ENCODE measurements around the gene ITLN2. TPM values are rescaled to one million over a fixed set of nuclear protein-coding genes. Genes with fewer than 3 reads are reported as not detected.
"Not testable (repeated sequence)": the region's sequence is repeated elsewhere in the genome, so short reads cannot be mapped to it uniquely, and the experiment has no call there.

Gene ITLN2
- total and polyA plus RNA-seq, 2 of the 8 experiments (the other 6 are each of a cell fraction or from before 2014, with no cell fraction given): 4.7 to 6.3 TPM

- TF ChIP-seq HDAC6 (IDR thresholded peaks at IDR 0.05; ENCODE audit: low read depth, low read length) (no peak), POU5F1 (IDR thresholded peaks at IDR 0.05; ENCODE audit: low read depth, low read length) (no peak), TAF7 (optimal IDR thresholded peaks at IDR 0.05; ENCODE audit: borderline replicate concordance, low read depth, low read length) (no peak), TEAD4 (IDR thresholded peaks at IDR 0.05; ENCODE audit: low read depth, low read length) (no peak), CEBPB (IDR thresholded peaks at IDR 0.05; ENCODE audit: low read depth, low read length) (no peak), EP300 (IDR thresholded peaks at IDR 0.05; ENCODE audit: borderline replicate concordance in 1 of 2, low read depth in 2 of 2, low read length in 2 of 2) (no peak), EGR1 (IDR thresholded peaks at IDR 0.05; ENCODE audit: borderline replicate concordance, low read depth, low read length) (no peak)
These were observed 37.9 kb downstream of the ITLN2 start (continued) for GRCh38 chr1:160916666-160917065.

DNA sequence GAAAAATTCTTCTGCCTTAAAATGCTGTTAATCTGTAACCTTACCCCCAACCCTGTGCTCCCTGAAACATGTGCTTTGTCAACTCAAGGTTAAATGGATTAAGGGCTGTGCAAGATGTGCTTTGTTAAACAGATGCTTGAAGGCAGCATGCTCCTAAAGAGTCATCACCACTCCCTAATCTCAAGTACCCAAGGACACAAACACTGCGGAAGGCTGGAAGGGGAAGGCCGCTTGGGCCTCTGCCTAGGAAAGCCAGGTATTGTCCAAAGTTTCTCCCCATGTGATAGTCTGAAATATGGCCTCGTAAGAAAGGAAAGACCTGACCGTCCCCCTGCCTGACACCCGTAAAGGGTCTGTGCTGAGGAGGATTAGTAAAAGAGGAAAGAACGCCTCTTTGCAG lies 41.4 kb downstream of the ITLN2 start:
- H3K79me1 ChIP-seq (ENCODE audit: low read depth, low read length); H2BK15ac ChIP-seq (ENCODE audit: low read length); H3K27ac ChIP-seq (ENCODE audit: low read depth, low read length); POLR2A ChIA-PET (ENCODE audit: partially characterized antibody); H2AK5ac ChIP-seq (ENCODE audit: low read depth, low read length); H3K4ac ChIP-seq (replicated peaks; ENCODE audit: insufficient read length, low read depth, low read length); H2BK120ac ChIP-seq (replicated peaks; ENCODE audit: low read depth, low read length); H3K4me3 ChIP-seq (ENCODE audit: extremely low read depth in 1 of 4, insufficient read depth in 2 of 4, low read depth in 3 of 4, low read length in 4 of 4); H4K20me1 ChIP-seq (replicated peaks in 1 of 2; ENCODE audit: control insufficient read depth in 1 of 2, insufficient read depth in 2 of 2, low read length in 2 of 2); H3K18ac ChIP-seq (ENCODE audit: extremely low read depth, low read length); H3K23me2 ChIP-seq (ENCODE audit: low read depth, low read length); H3K36me3 ChIP-seq (ENCODE audit: control insufficient read depth in 2 of 4, insufficient read depth in 4 of 4, low read length in 3 of 4); H4K5ac ChIP-seq (ENCODE audit: insufficient read length, low read depth, low read length); H3K79me2 ChIP-seq (ENCODE audit: control insufficient read depth in 1 of 2, insufficient read depth in 2 of 2, low read length in 2 of 2); H2AFZ ChIP-seq (ENCODE audit: low read length); H2BK20ac ChIP-seq (ENCODE audit: low read length); H2BK12ac ChIP-seq (ENCODE audit: low read depth, low read length); DNase-seq (ENCODE audit: low read depth in 1 of 2, low spot score in 2 of 2); H3K9me3 ChIP-seq (ENCODE audit: insufficient read depth in 2 of 2, low read depth in 1 of 2, low read length in 1 of 2); H4K8ac ChIP-seq (ENCODE audit: extremely low read depth, insufficient read depth, low read length); H3K27me3 ChIP-seq (replicated peaks in 1 of 4; ENCODE audit: control insufficient read depth in 3 of 4, extremely low read depth in 1 of 4, insufficient read depth in 3 of 4, low read length in 3 of 4); H3K14ac ChIP-seq (ENCODE audit: insufficient read length); H4K91ac ChIP-seq (replicated peaks; ENCODE audit: insufficient read length, low read length); FAIRE-seq; H3K4me1 ChIP-seq (replicated peaks in 1 of 4; ENCODE audit: control insufficient read depth in 3 of 4, insufficient read depth in 4 of 4, low read length in 3 of 4); H2BK5ac ChIP-seq (ENCODE audit: low read depth, low read length); H3K9ac ChIP-seq (replicated peaks in 1 of 4; ENCODE audit: extremely low read depth in 1 of 4, low read depth in 3 of 4, low read length in 3 of 4); H3K56ac ChIP-seq (replicated peaks; ENCODE audit: insufficient read length, low read depth, low read length); H3K23ac ChIP-seq (ENCODE audit: insufficient read length): not testable (repeated sequence)
- CTCF ChIA-PET (ENCODE audit: partially characterized antibody): interaction anchor here (5.9 kb wide), 1 partner anchor 39 kb away, joined by 43 read pairs; the partner anchor contains the start of gene ITLN2
- H3K4me2 ChIP-seq (ENCODE audit: insufficient read depth in 1 of 2, low read depth in 2 of 2, low read length in 2 of 2): peak overlapping the region in 1 of 2 experiments; percentile 5; a peak in 1 of 4 replicates
- WGBS, 2 experiments (ENCODE audit: extremely low coverage in 1 of 2, insufficient coverage in 1 of 2, insufficient read length in 1 of 2, insufficient replicate concordance in 2 of 2, low coverage in 1 of 2, low lambda C conversion rate in 2 of 2, missing lambda C conversion rate in 1 of 2): 86% methylated on average over 6 of the region's 6 CpGs; no CpG with 5 or more reads in 1 of the 2 experiments

All from H1 (cell line).